AG04449 (cell line): ENCODE measurements around the gene TMEM45B.
"Not testable (repeated sequence)": the region's sequence is repeated elsewhere in the genome, so short reads cannot be mapped to it uniquely, and the experiment has no call there.

Experiments
- CTCF ChIA-PET: fragments of 350-600 bp; formaldehyde crosslinking; extraction: SDS; loops from one replicate; lab custom pipeline; 2021; ENCODE audit warnings: antibody characterized with exemption; lab: Yijun Ruan, JAX
- POLR2A ChIA-PET: fragments of 400-600, 350-600 bp; formaldehyde crosslinking; extraction: SDS; loops from one replicate; lab custom pipeline; 2020; ENCODE audit warnings: antibody characterized with exemption, inconsistent platforms; lab: Yijun Ruan, JAX
- DNase-seq: peaks from one replicate; pipeline ENCODE4 v3.0.0-alpha.2; 2010; ENCODE audit warnings: low read depth, low spot score
- H3K4me3 ChIP-seq: 2 replicates; pipeline ENCODE4 v1.5.1; 2011; ENCODE audit warnings: low read depth, mild to moderate bottlenecking, control low read depth, low read length
- TF ChIP-seq, protein P1 (sequence below): IDR thresholded peaks from one replicate; pipeline ENCODE4 v1.5.1; 2011; ENCODE audit warnings: mild to moderate bottlenecking, moderate library complexity, low read length, control low read depth, inconsistent platforms; ENCODE audit not compliant: insufficient read depth; ENCODE audit errors: missing control alignments

Gene TMEM45B

DNA sequence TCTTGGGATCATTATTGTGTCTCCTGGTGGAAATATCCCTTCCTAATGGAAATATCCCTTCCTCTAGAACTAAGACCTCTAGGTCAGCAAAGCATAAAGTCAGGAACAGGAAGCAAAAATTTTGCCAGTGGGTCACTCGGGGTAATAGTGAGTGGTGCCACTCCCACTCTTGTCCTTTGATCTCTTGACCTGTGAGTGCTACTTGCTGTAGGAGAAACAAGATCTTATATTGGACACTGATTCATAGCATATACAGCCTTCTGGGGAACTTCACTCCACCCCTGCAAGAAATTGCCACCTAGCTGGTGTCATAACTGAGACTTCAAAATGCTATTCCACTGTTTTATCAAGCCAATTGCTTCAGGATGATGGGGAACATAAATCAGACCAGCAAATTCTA is 44.7 kb upstream of the TMEM45B start:
- H3K4me3 ChIP-seq, result no peak overlapping the region
- TF ChIP-seq, protein P1, sequence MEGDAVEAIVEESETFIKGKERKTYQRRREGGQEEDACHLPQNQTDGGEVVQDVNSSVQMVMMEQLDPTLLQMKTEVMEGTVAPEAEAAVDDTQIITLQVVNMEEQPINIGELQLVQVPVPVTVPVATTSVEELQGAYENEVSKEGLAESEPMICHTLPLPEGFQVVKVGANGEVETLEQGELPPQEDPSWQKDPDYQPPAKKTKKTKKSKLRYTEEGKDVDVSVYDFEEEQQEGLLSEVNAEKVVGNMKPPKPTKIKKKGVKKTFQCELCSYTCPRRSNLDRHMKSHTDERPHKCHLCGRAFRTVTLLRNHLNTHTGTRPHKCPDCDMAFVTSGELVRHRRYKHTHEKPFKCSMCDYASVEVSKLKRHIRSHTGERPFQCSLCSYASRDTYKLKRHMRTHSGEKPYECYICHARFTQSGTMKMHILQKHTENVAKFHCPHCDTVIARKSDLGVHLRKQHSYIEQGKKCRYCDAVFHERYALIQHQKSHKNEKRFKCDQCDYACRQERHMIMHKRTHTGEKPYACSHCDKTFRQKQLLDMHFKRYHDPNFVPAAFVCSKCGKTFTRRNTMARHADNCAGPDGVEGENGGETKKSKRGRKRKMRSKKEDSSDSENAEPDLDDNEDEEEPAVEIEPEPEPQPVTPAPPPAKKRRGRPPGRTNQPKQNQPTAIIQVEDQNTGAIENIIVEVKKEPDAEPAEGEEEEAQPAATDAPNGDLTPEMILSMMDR, result no peak
- CTCF ChIA-PET, result no interaction called here
- no peak for DNase-seq
- POLR2A ChIA-PET, result no interaction called here

DNA sequence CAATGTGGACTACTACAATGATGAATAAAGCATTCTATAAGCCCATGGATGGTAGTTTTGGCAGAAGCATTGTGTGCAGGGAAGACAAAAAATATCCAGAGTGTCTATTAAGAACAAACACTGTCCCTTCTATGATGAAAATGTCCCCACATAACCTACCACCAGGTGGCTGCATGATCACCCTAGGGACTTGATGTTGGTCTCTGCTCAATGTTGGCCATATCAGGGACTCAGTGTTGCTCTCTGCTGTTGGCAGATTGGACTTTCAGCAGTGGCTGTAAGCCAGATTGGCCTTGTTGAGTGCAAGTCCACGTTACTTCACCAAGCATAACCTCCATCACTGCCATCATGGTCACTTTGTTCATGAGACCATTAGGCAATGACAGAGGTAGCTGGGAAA is 44.2 kb upstream of the TMEM45B start:
- H3K4me3 ChIP-seq, DNase-seq, CTCF ChIA-PET, POLR2A ChIA-PET: not testable (repeated sequence)

DNA sequence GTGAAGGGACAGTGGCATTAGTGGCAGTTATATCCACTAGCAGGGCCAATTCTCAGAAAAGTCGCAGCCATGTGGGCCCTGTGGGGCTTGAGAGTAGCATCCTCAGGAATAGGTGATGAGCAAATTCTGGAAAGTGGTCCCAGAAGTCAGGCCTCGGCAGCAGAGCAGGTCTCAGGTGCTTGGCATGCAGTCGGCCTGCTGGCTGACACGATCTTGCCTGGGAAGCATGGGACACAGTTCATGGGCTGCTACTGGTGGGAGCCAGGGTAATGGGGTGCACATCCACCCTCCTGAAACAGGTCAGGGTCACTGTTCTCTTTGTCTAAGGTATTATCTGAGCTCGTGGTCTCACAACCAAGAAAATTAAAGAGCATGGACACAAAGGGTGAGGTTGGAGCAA is 36.8 kb upstream of the TMEM45B start:
- no peak overlapping the region for H3K4me3 ChIP-seq
- CTCF ChIA-PET, result interaction anchor here (0.9 to 1.9 kb wide), 2 partner anchors 11 to 353 kb away, joined by 3 to 5 read pairs; no protein-coding TSS in a partner anchor
- POLR2A ChIA-PET, result no interaction called here
- TF ChIP-seq, protein P1, result no peak
- no peak for DNase-seq

DNA sequence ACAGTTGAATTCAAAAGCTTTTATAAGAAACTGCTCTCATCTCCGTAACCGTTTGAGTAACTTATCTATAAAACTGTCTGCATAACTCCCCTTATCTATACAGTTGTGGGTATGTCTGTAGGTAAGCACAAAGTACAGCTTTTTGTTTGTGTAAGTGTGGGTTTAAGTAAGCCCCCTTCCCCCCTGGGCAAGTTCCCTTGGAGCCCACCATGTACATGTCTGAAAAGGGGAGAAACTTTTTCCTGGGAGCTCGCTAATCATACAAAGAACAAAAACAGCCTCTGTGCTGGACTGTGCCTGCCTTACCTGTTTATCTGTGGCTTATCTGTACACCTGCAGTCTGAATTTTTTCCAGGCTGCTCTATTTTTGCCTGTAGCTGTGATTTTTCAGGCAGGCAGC is 36.3 kb upstream of the TMEM45B start:
- no peak overlapping the region for H3K4me3 ChIP-seq
- DNase-seq, result no peak
- CTCF ChIA-PET, result interaction anchor here (0.7 to 1.9 kb wide), 3 partner anchors 11 to 352 kb away, joined by 3 to 5 read pairs (median 3); no protein-coding TSS in a partner anchor
- POLR2A ChIA-PET, result no interaction called here
- TF ChIP-seq, protein P1, result no peak

DNA sequence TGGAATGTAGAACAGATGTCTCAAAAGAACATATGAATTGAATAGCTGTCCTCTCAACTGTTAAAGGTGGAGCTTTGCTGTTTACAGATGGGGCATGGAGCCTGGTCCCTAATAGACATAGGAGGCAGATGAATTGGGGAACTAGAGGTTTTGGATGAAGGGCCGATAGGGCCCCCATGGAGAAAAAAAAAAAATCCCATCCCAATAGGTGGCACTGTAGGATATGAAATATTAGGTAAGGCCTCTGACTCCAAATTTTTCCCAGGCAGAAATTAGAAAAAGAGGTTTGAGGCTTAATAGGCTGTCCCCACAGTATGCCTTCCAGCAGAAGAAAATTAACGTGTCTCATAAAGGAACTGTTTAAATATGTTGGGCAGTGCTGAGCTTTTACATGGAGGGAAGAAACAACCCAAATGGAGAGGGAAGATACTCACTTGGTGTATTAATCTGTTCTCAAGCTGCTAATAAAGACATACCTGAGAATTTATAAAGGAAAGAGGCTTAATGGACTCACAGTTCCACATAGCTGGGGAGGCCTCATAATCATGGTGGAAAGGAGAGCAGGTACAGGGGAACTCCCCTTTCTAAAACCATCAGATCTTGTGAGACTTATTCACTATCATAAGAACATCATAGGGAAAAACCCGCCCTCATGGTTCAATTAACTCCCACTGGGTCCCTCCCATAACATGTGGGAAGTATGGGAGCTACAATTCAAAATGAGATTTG is 30.1 kb upstream of the TMEM45B start:
- ChIA-PET POLR2A (no interaction called here), CTCF (interaction anchor here (0.7 to 2.8 kb wide), 4 partner anchors 14 to 346 kb away, joined by 3 to 12 read pairs (median 4); no protein-coding TSS in a partner anchor)
- no peak for DNase-seq
- H3K4me3 ChIP-seq, result no peak overlapping the region
- TF ChIP-seq, protein P1, result no peak

DNA sequence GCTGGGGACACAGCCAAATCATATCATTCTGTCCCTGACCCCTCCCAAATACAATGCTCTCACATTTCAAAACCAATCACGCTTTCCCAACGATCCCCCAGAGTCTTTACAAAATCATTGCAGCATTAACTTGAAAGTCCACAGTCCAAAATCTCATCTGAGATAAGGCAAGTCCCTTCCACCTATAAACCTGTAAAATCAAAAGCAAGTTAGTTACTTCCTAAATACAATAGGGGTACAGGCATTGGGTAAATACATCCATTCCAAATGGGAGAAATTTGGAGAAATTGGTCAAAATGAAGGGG is 29.6 kb upstream of the TMEM45B start:
- CTCF ChIA-PET, result interaction anchor here (0.7 to 2.8 kb wide), 4 partner anchors 13 to 346 kb away, joined by 3 to 12 read pairs (median 4); no protein-coding TSS in a partner anchor
- POLR2A ChIA-PET, H3K4me3 ChIP-seq, DNase-seq: not testable (repeated sequence)

DNA sequence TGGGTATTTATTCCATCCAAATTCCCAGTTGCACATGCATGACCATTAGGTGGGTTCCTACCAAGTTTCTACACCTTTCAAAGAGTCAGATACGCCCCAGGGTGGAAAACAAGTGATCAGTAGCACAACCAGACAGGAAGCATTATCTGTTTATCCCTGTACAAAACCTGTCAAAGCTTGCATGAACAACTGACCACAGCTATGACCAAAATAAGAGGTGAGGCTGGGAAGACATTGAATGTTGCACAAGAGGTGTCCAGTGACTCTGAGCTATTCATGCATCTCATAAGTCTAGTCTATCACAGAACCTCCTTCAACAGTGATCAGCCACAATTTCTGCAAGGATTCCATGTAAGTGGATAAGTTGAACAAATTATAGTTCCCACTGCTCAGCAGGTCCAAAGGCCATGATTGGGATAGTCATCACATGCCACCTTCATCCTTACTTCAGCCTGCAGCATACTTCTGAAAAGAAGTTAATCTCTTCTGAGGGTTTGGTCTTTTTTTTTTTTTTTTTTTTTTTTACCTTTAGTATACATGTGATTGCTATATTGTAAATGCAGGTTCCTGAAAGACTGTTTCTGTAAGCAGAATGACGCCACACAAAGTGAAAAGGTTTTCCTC is 28.0 kb upstream of the TMEM45B start:
- no peak for DNase-seq
- TF ChIP-seq, protein P1, result no peak
- ChIA-PET CTCF (no interaction called here), POLR2A (no interaction called here)
- no peak overlapping the region for H3K4me3 ChIP-seq
